Hepatic stellate cell (primary cell): Measurements from ENCODE around the gene C8A.

Source experiments
- DNase-seq: peaks from one replicate; pipeline ENCODE4 v3.0.0; 2011; ENCODE audit warnings: low spot score

Gene C8A

DNA sequence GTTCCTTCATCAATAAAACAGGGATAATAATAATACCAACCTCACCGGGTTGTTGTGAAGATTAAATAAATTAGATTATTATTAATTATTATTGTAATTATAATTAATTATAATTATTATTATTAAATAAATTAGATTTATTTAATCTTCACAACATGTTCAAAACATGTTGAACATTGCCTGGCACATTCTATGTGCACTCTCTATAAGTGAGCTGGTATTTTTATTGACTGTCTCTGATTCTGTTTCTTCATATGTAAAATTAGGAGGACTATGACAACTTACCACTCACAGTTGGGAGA is 112.1 kb downstream of the C8A start:
- no peak for DNase-seq

DNA sequence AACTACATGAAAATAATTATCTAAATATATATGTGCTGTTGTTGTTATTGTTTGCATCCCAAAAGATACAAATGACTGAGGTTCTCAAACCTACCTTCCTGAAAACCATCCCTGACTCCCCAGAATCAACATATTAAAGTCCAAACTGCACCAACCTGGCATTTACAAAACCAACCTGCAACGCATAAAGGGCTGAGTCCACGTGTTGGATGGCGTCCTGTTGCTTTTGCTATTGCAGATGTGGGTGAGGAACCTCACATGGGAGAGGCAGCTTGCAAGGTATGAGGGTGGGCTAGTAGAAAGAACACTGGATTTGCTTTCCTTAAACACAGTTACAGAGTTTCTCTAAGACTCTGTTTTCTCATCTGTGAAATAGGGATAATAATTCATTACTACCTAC is 112.8 kb downstream of the C8A start:
- no peak for DNase-seq
